CD14-positive monocyte (primary cell): ENCODE measurements around the gene FTH1. TPM values are rescaled to one million over a fixed set of nuclear protein-coding genes. Genes with fewer than 3 reads are reported as not detected.

Source experiments
- DNase-seq, 3 donors: peaks; one replicate each; pipeline ENCODE4 v3.0.0-alpha.2; 2011 to 2022
- H2AFZ ChIP-seq: 2 replicates; pipeline ENCODE4 v1.6.0; 2012; ENCODE audit warnings: mild to moderate bottlenecking, low read depth, low read length, inconsistent platforms; ENCODE audit not compliant: insufficient read depth, poor library complexity, severe bottlenecking
- H3K27ac ChIP-seq, 2 donors: 1 replicate in 1 of 2; 2 replicates in 1 of 2; pipeline ENCODE4 v1.5.1; 2012 to 2013; ENCODE audit warnings: low read length in 2 of 2, control low read depth in 1 of 2, inconsistent platforms in 1 of 2, low read depth in 1 of 2, mild to moderate bottlenecking in 1 of 2
- H3K27me3 ChIP-seq, 2 donors: one replicate each; pipeline versions ENCODE4 v1.6.0 to v1.6.1; 2011 to 2013; ENCODE audit warnings: low read length in 2 of 2; ENCODE audit not compliant: control insufficient read depth in 2 of 2, insufficient read depth in 2 of 2
- H3K36me3 ChIP-seq, 2 donors: replicated peaks in 1 of 2; 1 replicate in 1 of 2; 2 replicates in 1 of 2; pipeline versions ENCODE4 v1.5.1 to v1.6.1; 2012 to 2013; ENCODE audit warnings: low read length in 2 of 2, control low read depth in 1 of 2, inconsistent platforms in 1 of 2, mild to moderate bottlenecking in 1 of 2; ENCODE audit not compliant: insufficient read depth in 2 of 2, control insufficient read depth in 1 of 2
- H3K4me1 ChIP-seq, 2 donors: 1 replicate in 1 of 2; 2 replicates in 1 of 2; pipeline versions ENCODE4 v1.5.1 to v1.6.1; 2012 to 2013; ENCODE audit warnings: low read length in 2 of 2, control low read depth in 1 of 2, inconsistent platforms in 1 of 2, mild to moderate bottlenecking in 1 of 2, moderate library complexity in 1 of 2; ENCODE audit not compliant: insufficient read depth in 2 of 2, control insufficient read depth in 1 of 2
- H3K4me2 ChIP-seq: replicated peaks from 2 replicates; pipeline ENCODE3; 2012; ENCODE audit warnings: low read length, moderate library complexity, mild to moderate bottlenecking; ENCODE audit not compliant: poor library complexity, severe bottlenecking; ENCODE audit errors: extremely low read depth
- H3K4me3 ChIP-seq, 3 experiments: fragments of 200-600 bp in 1 of 3; sonication (generic) in 1 of 3; replicated peaks in 1 of 3; 1 replicate in 2 of 3; 2 replicates in 1 of 3; pipeline ENCODE4 v1.5.1; 2011 to 2013; ENCODE audit warnings: low read length in 3 of 3, mild to moderate bottlenecking in 3 of 3, control low read depth in 2 of 3, low read depth in 2 of 3, inconsistent platforms in 1 of 3, moderate library complexity in 1 of 3
- H3K79me2 ChIP-seq: 2 replicates; pipeline ENCODE4 v1.6.0; 2012; ENCODE audit warnings: mild to moderate bottlenecking, control low read depth, inconsistent platforms, low read length, moderate library complexity; ENCODE audit not compliant: insufficient read depth
- H3K9ac ChIP-seq: 2 replicates; pipeline ENCODE4 v1.6.0; 2017; ENCODE audit warnings: low read length, mild to moderate bottlenecking; ENCODE audit not compliant: insufficient read depth, poor library complexity, severe bottlenecking
- H3K9me3 ChIP-seq, 2 donors: replicated peaks in 1 of 2; 1 replicate in 1 of 2; 2 replicates in 1 of 2; pipeline versions ENCODE4 v1.5.1 to v1.6.1; 2012 to 2013; ENCODE audit warnings: low read length in 2 of 2, control low read depth in 1 of 2; ENCODE audit not compliant: control insufficient read depth in 1 of 2, insufficient read depth in 1 of 2
- H4K20me1 ChIP-seq: 2 replicates; pipeline ENCODE4 v1.6.0; 2012; ENCODE audit warnings: mild to moderate bottlenecking, low read length, control low read depth, moderate library complexity; ENCODE audit not compliant: insufficient read depth
- H3K27ac Mint-ChIP-seq, 7 donors: one replicate each; pipeline ENCODE4 v1.8.0; 2020; ENCODE audit warnings: mild to moderate bottlenecking in 7 of 7, mixed read lengths in 7 of 7, moderate library complexity in 6 of 7, inconsistent platforms in 2 of 7
- H3K27me3 Mint-ChIP-seq, 3 donors: one replicate each; pipeline ENCODE4 v1.8.0; 2021 to 2022; ENCODE audit warnings: low read depth in 3 of 3, mild to moderate bottlenecking in 3 of 3, mixed read lengths in 3 of 3, moderate library complexity in 3 of 3, inconsistent platforms in 1 of 3
- H3K36me3 Mint-ChIP-seq, 2 donors: one replicate each; pipeline ENCODE4 v1.8.0; 2020; ENCODE audit warnings: mixed read lengths in 2 of 2, inconsistent platforms in 1 of 2, mild to moderate bottlenecking in 1 of 2
- H3K4me1 Mint-ChIP-seq: one replicate; pipeline ENCODE4 v1.8.0; 2020; ENCODE audit warnings: mild to moderate bottlenecking, mixed read lengths
- H3K4me3 Mint-ChIP-seq, 2 donors: one replicate each; pipeline ENCODE4 v1.8.0; 2020; ENCODE audit warnings: mild to moderate bottlenecking in 2 of 2, mixed read lengths in 2 of 2, moderate library complexity in 1 of 2
- H3K9me3 Mint-ChIP-seq, 7 donors: one replicate each; pipeline ENCODE4 v1.8.0; 2020 to 2022; ENCODE audit warnings: mixed read lengths in 7 of 7, mild to moderate bottlenecking in 6 of 7, moderate library complexity in 6 of 7, inconsistent platforms in 2 of 7
- CTCF ChIP-seq: fragments of 200-600 bp; IDR thresholded peaks from one replicate; pipeline ENCODE4 v1.8.0; 2022; ENCODE audit warnings: antibody characterized with exemption, mild to moderate bottlenecking
- WGBS: methylation state at CpG from one replicate; pipeline ENCODE4 v1.1.5; 2013; ENCODE audit warnings: missing lambda C conversion rate; ENCODE audit not compliant: insufficient coverage; 5-methylcytosine and 5-hydroxymethylcytosine counted together
- intact Hi-C, 2 donors: fragments of 100-400 bp; cut with micrococcal nuclease; formaldehyde crosslinking; loops; one replicate each; pipeline versions ENCODE4 v1.15.0 to v1.15.1; 2023
- polyA plus RNA-seq, 3 donors: library from polyadenylated mRNA; depleted of rRNA in 1 of 3; unstranded in 2 of 3; stranded (reverse) in 1 of 3; fragments of 300-500 nt in 2 of 3; fragments of >200 nt in 1 of 3; fragmentation: Illumina TruSeq in 2 of 3; gene quantifications; 1 replicate in 2 of 3; 2 replicates in 1 of 3; pipeline ENCODE4 v1.2.3, GENCODE V29; 2012 to 2021

Gene FTH1
- polyA plus RNA-seq, 3 donors: 8,968 to 15,394 (median 11,239) TPM

- H3K4me3 ChIP-seq: no peak overlapping the region
- H3K4me3 Mint-ChIP-seq: no peak overlapping the region
- H3K9me3 ChIP-seq: no peaks in the 10 kb centered on the region
- H2AFZ ChIP-seq: no peak overlapping the region
- H3K9ac ChIP-seq: no peak overlapping the region
- WGBS: no CpG with 5 or more reads among the region's 2 CpGs
- peaks cover 0 to 3% (median 0%) of the 10 kb centered on the region in 7 donors for H3K9me3 Mint-ChIP-seq
- H3K4me2 ChIP-seq: no peak overlapping the region
- H3K27ac Mint-ChIP-seq: no peak overlapping the region
- TF ChIP-seq CTCF: no peak
- no peaks in the 10 kb centered on the region for H3K27me3 ChIP-seq
- DNase-seq: no peak
- no peak overlapping the region for H3K27ac ChIP-seq
- no peaks in the 10 kb centered on the region for H3K36me3 ChIP-seq
- H3K79me2 ChIP-seq: no peaks in the 10 kb centered on the region
- H3K27me3 Mint-ChIP-seq: peaks cover 5 to 14% (median 11%) of the 10 kb centered on the region in 3 donors
- H4K20me1 ChIP-seq: no peaks in the 10 kb centered on the region
- no peaks in the 10 kb centered on the region for H3K36me3 Mint-ChIP-seq
- intact Hi-C loops: no loop called here
- H3K4me1 Mint-ChIP-seq: peaks cover 19% of the 10 kb centered on the region
- H3K4me1 ChIP-seq: peaks cover 29 to 32% of the 10 kb centered on the region in 2 donors
Observed at GRCh38 chr11:61925736-61926135, 41.7 kb downstream of the FTH1 start.

- intact Hi-C loops: no loop called here
- peaks cover 0 to 3% (median 0%) of the 10 kb centered on the region in 7 donors for H3K9me3 Mint-ChIP-seq
- no peak overlapping the region for H3K4me3 Mint-ChIP-seq
- Histone ChIP-seq H3K27me3 (peaks cover 0 to 7% of the 10 kb centered on the region in 2 donors), H3K4me2 (no peak overlapping the region), H3K79me2 (no peaks in the 10 kb centered on the region), H3K27ac (no peak overlapping the region), H3K9ac (no peak overlapping the region), H3K4me1 (peaks cover 32% of the 10 kb centered on the region in 2 donors), H3K36me3 (no peaks in the 10 kb centered on the region), H4K20me1 (no peaks in the 10 kb centered on the region), H3K4me3 (no peak overlapping the region), H2AFZ (no peak overlapping the region), H3K9me3 (no peaks in the 10 kb centered on the region)
- no peaks in the 10 kb centered on the region for H3K36me3 Mint-ChIP-seq
- no peak for DNase-seq
- no peak for TF ChIP-seq CTCF
- WGBS: 83% methylated on average over 4 of the region's 6 CpGs
- peaks cover 19% of the 10 kb centered on the region for H3K4me1 Mint-ChIP-seq
- H3K27ac Mint-ChIP-seq: no peak overlapping the region
- peaks cover 8 to 22% (median 20%) of the 10 kb centered on the region in 3 donors for H3K27me3 Mint-ChIP-seq
Observed at GRCh38 chr11:61924064-61924455, 43.4 kb downstream of the FTH1 start.
